ENCODE results near the gene RAP1GDS1.
"Not testable (repeated sequence)": the region's sequence is repeated elsewhere in the genome, so short reads cannot be mapped to it uniquely, and the experiment has no call there.

The RAP1GDS1 gene

DNA sequence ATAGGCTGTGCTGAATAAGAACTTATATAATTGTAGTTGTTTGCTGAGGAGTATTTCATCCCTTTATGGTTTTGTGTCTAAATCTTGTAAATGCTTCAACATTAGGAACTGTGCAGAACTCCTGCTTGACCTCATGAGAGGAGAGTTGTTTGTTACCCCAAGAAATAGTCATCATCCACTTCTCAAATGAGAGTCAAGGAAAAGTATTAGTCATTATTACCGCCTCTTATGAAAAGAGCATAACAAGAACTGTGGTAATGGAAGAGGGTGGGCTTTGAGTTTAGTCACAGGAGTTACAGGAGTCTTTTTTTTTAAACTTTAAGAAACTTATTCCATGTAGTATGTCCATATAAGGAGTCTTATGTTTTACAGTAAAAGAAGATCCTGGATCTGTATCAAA lies 132.9 kb downstream of the RAP1GDS1 start:
- Histone ChIP-seq H3K27me3 (ENCODE audit: insufficient read depth, low read length) (no peaks in the 10 kb centered on the region), H3K9ac (ENCODE audit: low read depth, low read length) (no peak overlapping the region), H3K4me1 (ENCODE audit: insufficient read depth, low read length) (no peaks in the 10 kb centered on the region), H3K4me3 (ENCODE audit: low read length) (no peak overlapping the region), H3K36me3 (ENCODE audit: insufficient read depth, low read depth, low read length) (no peaks in the 10 kb centered on the region), H3K27ac (ENCODE audit: low read length) (no peak overlapping the region), H3K9me3 (ENCODE audit: insufficient read depth, low read depth, low read length) (peaks cover 4% of the 10 kb centered on the region; the same call in 1 of the 2 replicates)

- Histone ChIP-seq H3K9me3 (ENCODE audit: insufficient read depth, low read depth, low read length) (peaks cover 6% of the 10 kb centered on the region; the same call in 1 of the 2 replicates), H3K9ac (ENCODE audit: low read depth, low read length) (no peak overlapping the region), H3K27ac (ENCODE audit: low read length) (no peak overlapping the region), H3K4me1 (ENCODE audit: insufficient read depth, low read length) (no peaks in the 10 kb centered on the region), H3K36me3 (ENCODE audit: insufficient read depth, low read depth, low read length) (no peaks in the 10 kb centered on the region), H3K4me3 (ENCODE audit: low read length) (no peak overlapping the region), H3K27me3 (ENCODE audit: insufficient read depth, low read length) (no peaks in the 10 kb centered on the region)
Measured at GRCh38 chr4:98399915-98400314, 138.7 kb downstream of the RAP1GDS1 start.

DNA sequence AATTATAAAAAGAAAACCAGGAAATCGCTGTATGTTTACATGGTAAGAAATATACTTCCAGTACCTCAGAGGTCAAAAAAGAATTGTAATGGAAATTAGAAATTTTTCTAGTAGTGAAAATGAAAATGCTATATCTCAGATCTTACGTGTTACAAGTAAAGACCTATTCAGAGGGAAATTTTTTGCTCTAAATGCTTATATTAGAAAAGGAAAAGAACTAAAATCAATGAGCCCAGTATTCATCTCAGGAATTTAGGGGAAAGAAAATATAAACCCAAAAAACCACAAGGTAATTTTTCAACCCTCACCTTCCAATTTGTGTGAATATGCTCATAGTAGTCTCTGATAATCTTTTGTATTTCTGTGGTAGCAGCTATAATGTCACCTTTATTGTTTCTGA lies 145.6 kb downstream of the RAP1GDS1 start:
- Histone ChIP-seq H3K9me3 (ENCODE audit: insufficient read depth, low read depth, low read length) (peaks cover 2% of the 10 kb centered on the region; the same call in 1 of the 2 replicates), H3K4me3 (ENCODE audit: low read length) (no peak overlapping the region), H3K36me3 (ENCODE audit: insufficient read depth, low read depth, low read length) (no peaks in the 10 kb centered on the region), H3K9ac (ENCODE audit: low read depth, low read length) (no peak overlapping the region), H3K4me1 (ENCODE audit: insufficient read depth, low read length) (no peaks in the 10 kb centered on the region), H3K27ac (ENCODE audit: low read length) (no peak overlapping the region), H3K27me3 (ENCODE audit: insufficient read depth, low read length) (no peaks in the 10 kb centered on the region)

DNA sequence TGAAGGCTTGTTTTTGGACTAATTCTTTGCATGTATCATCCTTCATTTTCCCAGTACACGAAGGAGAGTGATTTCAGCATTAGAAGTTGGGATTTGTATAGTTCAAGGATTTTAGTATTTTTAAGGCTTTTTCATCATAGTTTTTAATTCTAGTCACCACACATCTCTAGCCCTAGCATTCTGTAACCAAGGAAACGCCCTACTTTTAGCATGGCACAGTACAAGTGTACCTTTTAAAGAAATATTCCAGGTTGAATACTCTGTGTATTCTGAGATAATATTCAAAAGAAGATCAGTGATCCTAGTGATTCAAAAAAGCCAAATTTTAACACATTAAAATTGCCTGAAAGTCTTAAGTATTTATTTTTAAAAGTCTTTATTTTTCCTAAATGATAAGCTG lies 150.5 kb downstream of the RAP1GDS1 start:
- no peaks in the 10 kb centered on the region for H3K4me1 ChIP-seq (ENCODE audit: insufficient read depth, low read length)
- H3K4me3 ChIP-seq (ENCODE audit: low read length), result no peak overlapping the region
- H3K27ac ChIP-seq (ENCODE audit: low read length), result no peak overlapping the region
- H3K36me3 ChIP-seq (ENCODE audit: insufficient read depth, low read depth, low read length), result 0 out of 2 replicates have a peak, but pooled peaks cover 6% of the 10 kb centered on the region
- H3K27me3 ChIP-seq (ENCODE audit: insufficient read depth, low read length), result no peaks in the 10 kb centered on the region
- peaks cover 12% of the 10 kb centered on the region; the same call in 1 of the 2 replicates for H3K9me3 ChIP-seq (ENCODE audit: insufficient read depth, low read depth, low read length)
- H3K9ac ChIP-seq (ENCODE audit: low read depth, low read length), result no peak overlapping the region

- Histone ChIP-seq H3K27ac (ENCODE audit: low read length) (no peak overlapping the region), H3K9ac (ENCODE audit: low read depth, low read length) (no peak overlapping the region), H3K4me3 (ENCODE audit: low read length) (no peak overlapping the region), H3K4me1 (ENCODE audit: insufficient read depth, low read length) (no peaks in the 10 kb centered on the region), H3K36me3 (ENCODE audit: insufficient read depth, low read depth, low read length) (peaks cover 17% of the 10 kb centered on the region), H3K27me3 (ENCODE audit: insufficient read depth, low read length) (no peaks in the 10 kb centered on the region), H3K9me3 (ENCODE audit: insufficient read depth, low read depth, low read length) (peaks cover 10% of the 10 kb centered on the region; the same call in 1 of the 2 replicates)
Measured at GRCh38 chr4:98416844-98417243, 155.7 kb downstream of the RAP1GDS1 start.

DNA sequence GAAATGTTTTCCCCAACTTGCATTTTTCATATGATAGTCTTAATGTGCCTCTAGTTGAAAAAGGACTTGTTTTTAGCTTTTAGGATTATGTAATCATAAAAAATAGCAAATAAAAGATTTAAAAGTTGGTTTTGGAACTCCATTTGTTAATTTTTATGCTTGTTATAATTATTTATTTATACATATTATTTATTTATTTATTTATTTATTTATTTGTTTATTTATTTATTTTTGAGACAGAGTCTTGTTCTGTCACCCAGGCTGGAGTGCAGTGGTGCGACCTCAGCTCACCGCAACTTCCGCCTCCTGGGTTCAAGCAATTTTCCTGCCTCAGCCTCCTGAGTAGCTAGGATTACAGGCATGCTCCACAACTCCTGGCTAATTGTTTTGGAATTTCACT lies 159.0 kb downstream of the RAP1GDS1 start:
- H3K36me3 ChIP-seq (ENCODE audit: insufficient read depth, low read depth, low read length), result peaks cover 17% of the 10 kb centered on the region
- H3K4me1 ChIP-seq (ENCODE audit: insufficient read depth, low read length); H3K9ac ChIP-seq (ENCODE audit: low read depth, low read length); H3K27ac ChIP-seq (ENCODE audit: low read length); H3K9me3 ChIP-seq (ENCODE audit: insufficient read depth, low read depth, low read length); H3K4me3 ChIP-seq (ENCODE audit: low read length); H3K27me3 ChIP-seq (ENCODE audit: insufficient read depth, low read length): not testable (repeated sequence)

GRCh38 chr4:98421111-98421510 lies 159.9 kb downstream of the RAP1GDS1 start:
- Histone ChIP-seq H3K4me3 (ENCODE audit: low read length) (no peak overlapping the region), H3K4me1 (ENCODE audit: insufficient read depth, low read length) (no peaks in the 10 kb centered on the region), H3K9ac (ENCODE audit: low read depth, low read length) (no peak overlapping the region), H3K27ac (ENCODE audit: low read length) (no peak overlapping the region), H3K36me3 (ENCODE audit: insufficient read depth, low read depth, low read length) (peaks cover 21% of the 10 kb centered on the region), H3K27me3 (ENCODE audit: insufficient read depth, low read length) (no peaks in the 10 kb centered on the region), H3K9me3 (ENCODE audit: insufficient read depth, low read depth, low read length) (no peaks in the 10 kb centered on the region; the same call in 1 of the 2 replicates)

DNA sequence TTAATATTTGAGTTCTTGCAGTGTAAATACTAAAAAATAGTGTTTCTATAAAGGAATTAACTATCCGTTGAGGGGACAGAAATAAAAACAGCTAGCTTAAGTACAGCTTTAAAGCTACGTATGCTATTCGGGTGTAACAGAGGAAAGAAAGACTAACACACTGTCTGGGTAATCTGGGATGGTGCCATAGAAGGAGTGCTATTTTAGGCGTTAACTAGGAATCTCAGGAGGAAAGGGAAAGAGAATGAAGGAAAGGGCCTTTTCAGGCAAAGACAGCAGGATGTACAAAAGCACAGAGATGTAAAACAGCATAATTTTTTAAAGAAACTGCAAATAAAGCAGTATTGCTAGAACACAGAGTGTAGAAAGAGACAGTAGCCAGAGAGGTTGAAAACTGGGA lies 161.8 kb downstream of the RAP1GDS1 start:
- no peak overlapping the region for H3K9ac ChIP-seq (ENCODE audit: low read depth, low read length)
- no peak overlapping the region for H3K4me3 ChIP-seq (ENCODE audit: low read length)
- no peak overlapping the region for H3K27ac ChIP-seq (ENCODE audit: low read length)
- no peaks in the 10 kb centered on the region for H3K4me1 ChIP-seq (ENCODE audit: insufficient read depth, low read length)
- peaks cover 20% of the 10 kb centered on the region for H3K36me3 ChIP-seq (ENCODE audit: insufficient read depth, low read depth, low read length)
- peaks cover 2% of the 10 kb centered on the region; the same call in 1 of the 2 replicates for H3K9me3 ChIP-seq (ENCODE audit: insufficient read depth, low read depth, low read length)
- no peaks in the 10 kb centered on the region for H3K27me3 ChIP-seq (ENCODE audit: insufficient read depth, low read length)

DNA sequence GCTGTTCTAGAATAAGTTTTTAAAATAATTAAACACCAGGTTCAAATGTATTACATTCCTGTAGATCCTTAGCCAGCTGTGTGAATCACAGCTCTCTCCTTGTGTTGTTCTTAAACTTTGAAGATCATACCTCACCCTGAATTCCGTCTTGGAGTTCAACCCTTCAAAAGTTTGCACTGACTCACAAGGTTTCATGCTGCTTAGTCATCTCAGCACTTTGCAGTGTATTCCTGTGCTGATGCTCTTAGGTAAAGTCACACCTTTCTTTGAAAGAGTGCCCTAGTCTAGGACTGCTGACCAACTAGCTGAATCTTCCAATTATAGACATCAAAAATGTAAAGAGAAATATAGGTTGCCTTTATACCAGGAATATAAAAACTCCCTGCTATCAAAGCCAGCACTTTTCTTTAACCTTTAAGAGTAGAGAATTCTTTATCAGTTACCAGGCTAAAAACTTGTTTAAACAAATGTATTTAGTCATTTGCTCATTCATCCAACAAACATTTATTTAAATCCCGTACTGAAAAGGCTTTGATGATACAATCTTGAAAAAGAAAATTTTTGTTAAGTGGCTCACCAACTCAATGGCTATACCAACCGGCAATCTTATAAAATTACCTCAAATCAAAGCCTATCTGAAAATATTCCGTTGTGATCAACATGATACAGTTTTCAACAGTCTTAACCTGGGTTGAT lies 169.7 kb downstream of the RAP1GDS1 start:
- Histone ChIP-seq H3K27me3 (ENCODE audit: insufficient read depth, low read length) (no peaks in the 10 kb centered on the region), H3K9ac (ENCODE audit: low read depth, low read length) (no peak overlapping the region), H3K4me1 (ENCODE audit: insufficient read depth, low read length) (no peaks in the 10 kb centered on the region; the same call in 1 of the 2 replicates), H3K36me3 (ENCODE audit: insufficient read depth, low read depth, low read length) (peaks cover 1% of the 10 kb centered on the region; the same call in 1 of the 2 replicates), H3K4me3 (ENCODE audit: low read length) (no peak overlapping the region), H3K9me3 (ENCODE audit: insufficient read depth, low read depth, low read length) (peaks cover 3% of the 10 kb centered on the region; the same call in 1 of the 2 replicates), H3K27ac (ENCODE audit: low read length) (no peak overlapping the region)

DNA sequence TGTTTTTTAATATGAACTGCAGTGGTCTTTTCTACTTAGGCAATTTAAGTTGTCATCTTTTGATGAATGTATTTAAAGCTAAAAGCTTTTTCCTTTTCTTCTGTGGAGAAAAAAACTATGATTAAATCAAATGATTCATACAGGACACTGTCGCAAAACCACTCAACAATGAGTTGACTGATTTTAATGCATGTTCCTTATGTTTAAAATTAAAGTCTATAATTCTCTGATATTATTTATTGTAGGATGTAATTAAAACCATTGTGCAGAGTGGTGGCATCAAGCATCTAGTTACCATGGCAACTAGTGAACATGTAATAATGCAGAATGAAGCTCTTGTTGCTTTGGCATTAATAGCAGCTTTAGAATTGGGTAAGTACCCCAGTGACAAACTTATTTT lies 172.5 kb downstream of the RAP1GDS1 start:
- Histone ChIP-seq H3K4me1 (ENCODE audit: insufficient read depth, low read length) (no peaks in the 10 kb centered on the region; the same call in 1 of the 2 replicates), H3K27ac (ENCODE audit: low read length) (no peak overlapping the region), H3K4me3 (ENCODE audit: low read length) (no peak overlapping the region), H3K27me3 (ENCODE audit: insufficient read depth, low read length) (no peaks in the 10 kb centered on the region), H3K9me3 (ENCODE audit: insufficient read depth, low read depth, low read length) (no peaks in the 10 kb centered on the region), H3K9ac (ENCODE audit: low read depth, low read length) (no peak overlapping the region), H3K36me3 (ENCODE audit: insufficient read depth, low read depth, low read length) (no peaks in the 10 kb centered on the region; the same call in 1 of the 2 replicates)

DNA sequence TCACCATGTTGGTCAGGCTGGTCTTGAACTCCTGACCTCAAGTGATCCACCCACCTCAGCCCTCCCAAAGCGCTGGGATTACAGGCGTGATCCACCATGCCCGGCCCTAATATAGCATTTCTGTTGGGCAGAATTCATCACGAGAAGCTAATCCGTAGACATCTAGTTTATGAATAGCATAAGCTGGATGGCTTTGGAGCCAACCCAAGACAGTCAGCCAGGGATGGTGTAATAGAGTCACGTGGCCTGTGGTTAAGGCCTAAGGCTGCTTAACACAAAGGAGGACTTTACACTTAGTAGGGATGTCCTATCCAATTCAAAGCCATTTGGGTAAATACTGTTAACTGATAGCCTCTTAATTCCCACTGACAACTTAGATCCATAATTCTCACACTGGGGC lies 173.6 kb downstream of the RAP1GDS1 start:
- H3K36me3 ChIP-seq (ENCODE audit: insufficient read depth, low read depth, low read length), result no peaks in the 10 kb centered on the region; the same call in 1 of the 2 replicates
- H3K4me3 ChIP-seq (ENCODE audit: low read length), result no peak overlapping the region
- no peak overlapping the region for H3K27ac ChIP-seq (ENCODE audit: low read length)
- H3K9ac ChIP-seq (ENCODE audit: low read depth, low read length), result no peak overlapping the region
- no peaks in the 10 kb centered on the region for H3K27me3 ChIP-seq (ENCODE audit: insufficient read depth, low read length)
- no peaks in the 10 kb centered on the region for H3K9me3 ChIP-seq (ENCODE audit: insufficient read depth, low read depth, low read length)
- H3K4me1 ChIP-seq (ENCODE audit: insufficient read depth, low read length), result no peaks in the 10 kb centered on the region; the same call in 1 of the 2 replicates

DNA sequence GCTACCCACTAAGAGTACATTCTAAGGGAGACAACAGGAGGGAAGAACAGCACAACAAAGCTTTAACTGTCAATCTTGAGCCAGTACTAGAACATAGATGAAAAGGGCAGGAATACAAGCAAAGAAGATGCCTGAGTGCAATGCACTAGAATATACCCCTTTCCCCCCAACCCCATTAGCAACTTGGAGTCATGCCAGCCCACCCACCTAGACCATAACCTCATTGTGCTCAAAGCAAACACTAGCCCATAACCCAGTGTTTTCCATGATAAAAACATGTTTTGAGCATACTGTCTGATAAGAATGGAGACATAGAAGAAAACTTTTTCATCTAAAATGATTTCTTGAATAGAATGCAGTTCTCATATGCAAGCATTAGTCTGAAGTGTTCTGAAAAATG lies 183.2 kb downstream of the RAP1GDS1 start:
- Histone ChIP-seq H3K9me3 (ENCODE audit: insufficient read depth, low read depth, low read length) (no peaks in the 10 kb centered on the region), H3K4me3 (ENCODE audit: low read length) (no peak overlapping the region), H3K27ac (ENCODE audit: low read length) (no peak overlapping the region), H3K27me3 (ENCODE audit: insufficient read depth, low read length) (no peaks in the 10 kb centered on the region), H3K36me3 (ENCODE audit: insufficient read depth, low read depth, low read length) (peaks cover 21% of the 10 kb centered on the region; the same call in 1 of the 2 replicates), H3K4me1 (ENCODE audit: insufficient read depth, low read length) (no peaks in the 10 kb centered on the region), H3K9ac (ENCODE audit: low read depth, low read length) (no peak overlapping the region)
